ENCODE data around the gene SINHCAF.
A peak's percentile ranks its signal among the peaks of the same experiment; 100 is the strongest.

SINHCAF gene

DNA sequence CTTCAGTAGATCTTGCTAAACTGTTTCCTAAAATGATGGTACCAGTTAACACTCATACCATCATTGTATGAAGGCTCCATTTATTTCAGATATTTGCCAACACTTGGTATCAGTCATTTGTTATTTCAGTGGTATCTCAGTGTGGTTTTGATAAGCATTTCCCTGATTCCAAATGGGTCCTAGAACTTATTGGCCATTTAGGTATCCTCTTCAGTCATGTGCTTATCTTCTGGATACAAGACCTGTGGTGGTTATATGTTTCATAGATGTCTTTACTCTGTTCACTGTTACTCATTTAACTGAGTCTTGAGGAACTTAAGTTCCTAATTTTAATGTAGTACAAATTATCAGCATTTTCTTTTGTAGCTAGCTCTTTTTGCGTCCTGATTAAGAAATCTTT, 13.5 kb downstream of the SINHCAF start:
- no peak for FAIRE-seq
- DNase-seq (ENCODE audit: extremely low spot score, insufficient read length, low read depth) = no peak

DNA sequence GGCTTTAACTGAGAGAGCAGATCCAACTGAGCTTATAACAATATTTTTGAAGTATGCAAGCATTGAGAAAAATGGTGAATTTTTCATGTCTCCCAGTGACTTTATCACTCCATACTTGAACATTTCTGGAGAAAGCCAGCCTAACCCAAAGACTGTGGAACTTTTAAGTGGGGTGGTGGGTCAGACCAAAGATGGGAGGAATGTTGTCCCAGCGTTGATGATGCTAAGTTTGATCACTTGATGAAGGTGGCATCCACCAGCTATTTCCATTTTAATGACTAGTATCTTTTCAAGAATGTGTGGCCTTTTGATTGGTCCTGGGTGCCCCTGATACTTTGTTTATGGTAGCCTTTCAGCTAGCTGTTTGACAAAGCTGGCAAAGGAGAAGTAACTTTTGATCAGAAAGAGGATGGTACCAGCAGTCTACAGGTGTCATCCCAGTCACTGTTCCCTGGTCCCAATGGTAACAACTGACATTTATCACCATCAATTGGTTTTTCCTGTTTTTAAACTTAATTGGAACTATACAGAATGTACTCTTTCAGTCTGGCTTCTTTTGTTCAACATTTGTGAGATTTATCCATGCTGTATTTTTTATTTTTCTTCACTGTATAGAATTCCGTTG, 14.2 kb downstream of the SINHCAF start:
- FAIRE-seq (no peak), DNase-seq (ENCODE audit: extremely low spot score, insufficient read length, low read depth) (no peak)

DNA sequence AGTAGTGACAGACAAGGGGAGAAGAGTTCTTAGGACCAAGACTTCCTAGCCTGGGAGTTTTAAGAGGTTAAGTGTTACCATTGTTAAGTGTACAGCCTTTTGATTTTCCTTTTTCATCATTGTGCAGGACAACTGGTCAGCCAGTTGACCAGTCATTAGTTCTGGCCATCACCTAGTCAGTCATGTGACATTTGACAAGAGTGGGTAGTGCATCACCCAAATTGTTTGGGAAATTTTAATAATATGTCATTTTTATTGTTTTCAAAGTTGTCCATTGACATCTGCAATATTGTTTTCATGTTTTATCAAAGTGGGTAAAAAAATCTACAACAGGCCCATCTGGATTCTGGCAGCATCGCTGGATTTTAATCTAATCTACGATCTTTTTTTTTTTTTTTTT, 15.5 kb downstream of the SINHCAF start:
- DNase-seq (ENCODE audit: extremely low spot score, insufficient read length, low read depth) (no peak), FAIRE-seq (no peak)

DNA sequence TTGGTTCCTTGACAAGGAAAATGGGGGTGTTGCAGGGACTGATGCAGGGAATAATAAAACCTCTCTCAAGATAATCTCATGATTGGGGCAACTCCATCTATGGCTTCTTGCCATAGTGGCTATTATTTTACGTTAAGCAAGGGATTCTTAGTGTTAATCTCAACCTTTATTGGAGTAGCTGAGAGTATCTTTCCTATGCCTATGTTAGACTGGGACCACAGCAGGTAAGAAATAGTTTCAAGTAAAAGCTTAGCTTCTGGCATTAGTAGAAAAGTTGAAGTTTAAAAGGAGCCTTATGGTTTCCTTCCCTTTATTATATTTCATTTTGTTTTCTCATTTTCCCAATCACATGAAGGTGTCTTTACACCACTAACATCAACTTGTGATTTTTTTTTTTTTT, 16.7 kb downstream of the SINHCAF start:
- FAIRE-seq (no peak), DNase-seq (ENCODE audit: extremely low spot score, insufficient read length, low read depth) (no peak)

DNA sequence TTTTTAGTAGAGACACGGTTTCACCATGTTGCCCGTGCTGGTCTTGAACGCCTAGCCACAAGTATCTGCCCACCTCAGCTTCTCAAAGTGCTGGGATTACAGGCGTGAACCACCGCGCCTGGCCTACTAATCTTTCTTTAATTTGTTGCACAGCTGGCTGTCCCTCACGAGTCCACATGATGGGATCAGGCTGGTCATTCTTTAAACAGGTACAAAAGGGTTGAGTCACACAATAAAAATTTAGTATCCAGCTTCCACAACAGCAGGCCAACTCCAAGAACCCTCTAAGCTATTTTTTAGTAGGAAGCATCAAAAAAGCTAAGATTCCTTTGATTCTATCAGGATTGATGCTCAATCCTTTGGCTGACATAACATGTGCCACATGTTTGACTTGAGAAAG, 17.8 kb downstream of the SINHCAF start:
- DNase-seq (ENCODE audit: extremely low spot score, insufficient read length, low read depth) (no peak), FAIRE-seq (peak; percentile 5)

DNA sequence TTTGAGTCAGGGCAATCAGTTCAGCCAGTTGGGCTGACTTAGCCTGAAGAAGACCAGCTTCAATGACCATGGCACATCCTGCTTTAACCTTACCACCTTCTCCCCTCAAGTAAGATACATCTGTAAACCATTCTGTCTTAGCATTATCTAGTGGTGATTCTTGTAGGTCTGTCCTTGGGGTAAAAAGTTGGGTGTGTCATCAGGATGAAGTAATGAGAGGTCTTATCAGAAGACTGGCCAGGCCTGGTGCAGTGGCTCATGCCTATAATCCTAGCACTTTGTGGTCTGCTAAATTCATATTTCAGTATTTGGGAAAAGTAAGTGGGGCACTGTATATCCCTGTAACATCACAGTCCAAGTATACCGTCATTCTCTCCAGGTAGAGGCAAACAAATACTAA, 19.1 kb downstream of the SINHCAF start:
- no peak for FAIRE-seq
- DNase-seq (ENCODE audit: extremely low spot score, insufficient read length, low read depth) = no peak

DNA sequence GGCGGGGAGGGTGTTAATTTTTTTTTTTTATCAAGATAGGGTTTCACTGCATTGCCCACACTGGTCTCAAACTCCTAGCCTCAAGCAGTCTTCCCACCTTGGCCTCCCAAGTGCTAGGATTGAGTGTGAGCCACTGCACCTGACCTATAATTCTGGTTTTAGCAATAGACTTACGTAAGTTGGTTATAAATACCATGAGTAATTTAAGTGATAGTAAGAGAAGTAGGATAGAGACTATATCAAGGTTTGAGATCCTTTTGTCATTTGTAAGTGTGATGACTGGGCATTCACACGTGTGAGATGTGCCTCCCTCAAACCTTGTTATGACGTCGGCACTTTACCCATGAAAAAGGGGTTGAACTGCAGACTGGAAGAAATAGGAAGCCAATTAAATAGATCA, 22.5 kb downstream of the SINHCAF start:
- FAIRE-seq = no peak
- DNase-seq (ENCODE audit: extremely low spot score, insufficient read length, low read depth) = no peak

DNA sequence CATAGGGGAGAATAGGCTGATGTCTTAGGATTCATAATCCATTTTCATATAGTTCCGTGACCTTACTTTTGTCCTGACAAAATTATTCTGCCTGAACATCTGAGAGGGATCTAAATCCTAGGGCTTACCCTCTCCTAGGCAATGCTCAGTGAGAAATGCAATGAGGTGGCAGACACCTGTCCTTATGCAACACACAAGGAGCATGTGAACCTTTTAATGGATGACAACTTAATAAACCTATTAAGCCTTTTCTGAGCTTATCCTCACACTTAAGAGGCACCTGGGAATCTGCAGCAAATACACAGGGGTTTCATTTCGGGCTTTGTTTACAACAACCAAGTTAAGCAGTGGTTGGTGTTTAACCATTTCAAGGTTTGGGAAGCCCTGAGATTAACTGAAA, 24.6 kb downstream of the SINHCAF start:
- DNase-seq (ENCODE audit: extremely low spot score, insufficient read length, low read depth) (no peak), FAIRE-seq (no peak)

DNA sequence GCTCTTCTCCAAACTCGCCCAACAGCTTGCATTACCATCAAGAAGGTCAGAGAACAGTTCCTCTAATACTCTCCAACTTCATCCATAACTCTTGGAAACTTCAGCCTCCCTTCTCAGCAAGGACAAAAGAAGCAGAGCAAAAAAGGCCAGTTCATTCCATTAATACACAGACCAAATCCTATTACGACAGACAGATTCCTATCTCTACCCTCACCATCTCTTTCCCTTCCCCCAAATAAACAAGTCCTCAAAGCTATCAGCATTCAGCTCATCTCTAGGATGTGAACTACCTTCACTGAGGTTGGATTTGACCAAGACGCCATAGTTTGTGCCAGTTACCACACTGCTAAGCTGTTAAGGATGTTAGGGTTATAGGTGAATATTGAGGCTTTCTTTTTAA, 25.2 kb downstream of the SINHCAF start:
- DNase-seq (ENCODE audit: extremely low spot score, insufficient read length, low read depth) = no peak
- FAIRE-seq = no peak

DNA sequence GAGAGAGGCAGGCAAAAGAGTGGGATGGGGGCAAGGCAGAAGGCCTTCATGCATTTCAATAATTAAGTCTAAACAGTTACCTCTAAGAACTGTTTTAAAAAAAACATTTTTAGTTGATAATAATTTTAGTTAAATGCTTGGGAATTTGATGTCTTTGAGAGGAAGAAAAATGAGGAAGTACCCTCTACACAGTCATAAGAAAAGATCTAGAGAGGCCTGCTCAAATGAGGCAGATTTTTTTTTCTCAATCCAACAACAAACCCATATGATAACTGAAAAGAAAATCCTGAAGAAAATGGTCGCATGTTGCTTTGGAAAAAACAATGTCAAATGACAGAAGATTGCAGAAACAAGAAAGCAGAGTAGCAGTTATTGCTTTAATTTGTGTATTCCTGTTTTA, 25.6 kb downstream of the SINHCAF start:
- no peak for DNase-seq (ENCODE audit: extremely low spot score, insufficient read length, low read depth)
- no peak for FAIRE-seq

DNA sequence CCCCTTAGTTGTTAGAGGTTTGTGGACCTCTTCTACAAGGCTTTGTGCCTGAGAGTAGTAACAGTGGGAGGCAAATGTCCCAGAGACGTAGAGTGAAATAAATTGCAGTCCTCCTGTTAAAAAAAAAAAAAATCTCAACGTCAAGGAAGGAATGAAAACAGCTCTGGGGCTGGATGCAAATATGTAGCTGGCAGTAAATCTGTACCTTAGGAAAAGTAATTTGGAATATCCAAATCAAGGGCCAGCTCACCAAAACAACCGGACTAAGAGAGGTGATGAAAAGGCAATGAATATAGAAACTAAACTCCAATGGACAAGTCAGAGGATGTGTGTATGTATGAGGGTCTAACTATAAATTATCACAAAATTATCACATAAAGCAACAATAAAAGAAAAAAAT, 27.0 kb downstream of the SINHCAF start:
- DNase-seq (ENCODE audit: extremely low spot score, insufficient read length, low read depth) = no peak
- no peak for FAIRE-seq

DNA sequence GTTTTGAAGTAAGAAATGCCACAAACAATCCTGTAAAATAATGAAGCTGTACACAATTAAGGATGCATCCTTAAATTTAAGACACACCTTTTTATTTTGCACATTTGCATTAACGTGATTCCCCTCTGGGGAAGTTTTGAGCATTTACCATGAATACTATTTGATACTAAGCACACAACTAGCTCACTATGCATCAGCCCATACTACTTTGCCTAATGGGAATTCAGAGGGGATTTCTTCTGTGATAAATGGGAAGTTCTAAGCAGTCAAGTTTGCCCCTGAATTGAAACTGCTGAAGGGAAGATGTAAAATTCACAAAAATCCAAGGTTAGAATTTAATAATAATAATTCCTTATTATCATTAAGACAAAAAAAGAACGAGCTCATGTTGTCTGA, 27.4 kb downstream of the SINHCAF start:
- FAIRE-seq (peak; percentile 35), DNase-seq (ENCODE audit: extremely low spot score, insufficient read length, low read depth) (no peak)

DNA sequence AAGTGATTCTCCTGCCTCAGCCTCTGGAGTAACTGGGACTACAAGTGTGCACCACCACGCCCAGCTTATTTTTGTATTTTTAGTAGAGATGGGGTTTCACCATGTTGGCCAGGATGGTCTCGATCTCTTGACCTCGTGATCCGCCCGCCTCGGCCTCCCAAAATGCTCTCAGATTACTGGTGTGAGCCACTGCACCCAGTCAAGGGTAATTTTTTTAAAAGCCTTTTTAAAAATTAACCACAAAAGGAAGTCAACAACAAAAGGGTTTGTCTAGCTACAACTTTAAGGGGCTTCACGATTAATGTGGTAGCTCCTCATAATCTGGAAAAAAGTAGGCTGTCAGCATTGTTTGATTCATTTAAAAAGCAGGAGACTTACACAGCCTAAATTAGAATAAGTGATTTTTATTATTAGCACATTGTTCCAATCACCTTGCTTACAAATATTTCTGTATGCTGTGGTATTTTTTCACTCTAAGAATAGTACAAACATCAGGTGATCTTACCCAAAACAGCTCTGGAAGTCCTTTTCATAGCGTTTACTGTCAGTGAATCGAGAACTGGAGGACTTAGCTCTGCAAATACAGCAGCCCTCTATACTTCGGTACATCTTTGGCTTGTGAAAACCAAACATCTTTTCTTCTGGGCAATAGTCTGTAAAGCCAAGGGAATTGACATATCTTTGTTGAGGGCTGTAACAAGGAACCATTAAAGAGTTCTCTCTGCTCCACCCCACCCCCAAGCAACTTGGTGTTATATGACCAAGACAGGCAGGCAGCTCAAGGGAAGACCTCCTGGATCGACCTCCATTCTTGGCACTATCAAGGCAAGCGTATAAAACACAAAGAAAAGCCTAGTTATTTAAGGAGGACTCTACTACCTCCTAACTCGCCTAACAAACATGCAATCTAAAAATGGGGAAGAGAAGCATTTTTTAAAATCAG, 28.1 kb downstream of the SINHCAF start:
- no peak for DNase-seq (ENCODE audit: extremely low spot score, insufficient read length, low read depth)
- FAIRE-seq = peak; percentile 57

DNA sequence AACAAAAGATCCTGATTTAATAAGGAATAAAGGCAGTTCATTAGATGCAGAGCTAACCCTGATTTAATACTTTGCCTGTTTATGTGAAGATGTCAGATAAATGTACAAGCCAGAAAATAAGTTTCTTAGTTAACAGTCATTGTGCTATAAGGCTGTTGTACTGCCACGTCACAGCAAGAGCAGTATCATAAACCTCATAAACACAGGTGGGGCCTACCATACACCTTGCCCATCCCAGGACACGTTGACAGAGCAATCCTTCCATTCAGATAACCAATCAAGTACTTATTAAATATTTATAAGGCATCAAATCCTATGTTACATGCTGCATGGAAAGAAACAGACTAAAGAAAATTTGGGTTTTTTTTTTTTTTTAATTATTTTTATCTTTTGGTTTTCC, 36.5 kb downstream of the SINHCAF start:
- FAIRE-seq = no peak
- DNase-seq (ENCODE audit: extremely low spot score, insufficient read length, low read depth) = no peak

DNA sequence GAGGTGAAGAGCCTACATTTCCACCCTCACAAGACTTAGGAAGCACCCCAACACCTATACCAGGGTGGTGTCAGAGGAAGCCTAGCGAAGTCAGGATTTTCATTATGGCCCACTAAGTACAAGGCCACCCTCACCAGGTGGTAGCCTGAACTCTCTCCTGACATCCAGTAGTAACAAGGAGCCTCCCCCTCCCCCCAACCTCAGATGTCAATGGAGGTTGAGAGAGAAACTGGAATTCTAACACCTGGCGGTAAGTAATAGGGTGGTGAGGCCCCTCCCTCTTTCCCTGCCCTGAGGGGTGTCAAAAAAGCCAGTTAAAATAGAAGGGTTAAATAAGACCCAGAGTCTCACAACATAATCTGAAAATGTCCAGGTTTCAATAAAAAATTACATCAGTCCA, 37.6 kb downstream of the SINHCAF start:
- DNase-seq (ENCODE audit: extremely low spot score, insufficient read length, low read depth) (no peak), FAIRE-seq (no peak)

DNA sequence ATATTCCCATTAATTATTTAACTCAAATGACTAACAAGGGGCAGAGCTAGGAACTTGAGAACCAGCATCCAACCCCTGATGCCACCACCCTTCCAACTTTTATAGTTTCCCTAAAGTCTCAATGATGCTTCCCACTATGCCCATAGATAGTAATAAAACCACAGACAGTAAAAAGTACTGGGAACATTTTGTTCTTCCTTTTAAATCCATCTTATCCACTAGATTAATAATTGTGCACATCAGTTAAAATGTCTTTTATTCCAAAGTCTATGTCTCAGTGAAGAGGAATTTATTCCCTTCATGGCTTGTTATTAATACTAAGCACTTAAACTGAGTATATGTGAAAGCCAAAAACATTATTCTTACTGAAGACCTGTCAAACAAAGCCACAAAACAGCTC, 45.8 kb downstream of the SINHCAF start:
- no peak for DNase-seq (ENCODE audit: extremely low spot score, insufficient read length, low read depth)
- FAIRE-seq = no peak

DNA sequence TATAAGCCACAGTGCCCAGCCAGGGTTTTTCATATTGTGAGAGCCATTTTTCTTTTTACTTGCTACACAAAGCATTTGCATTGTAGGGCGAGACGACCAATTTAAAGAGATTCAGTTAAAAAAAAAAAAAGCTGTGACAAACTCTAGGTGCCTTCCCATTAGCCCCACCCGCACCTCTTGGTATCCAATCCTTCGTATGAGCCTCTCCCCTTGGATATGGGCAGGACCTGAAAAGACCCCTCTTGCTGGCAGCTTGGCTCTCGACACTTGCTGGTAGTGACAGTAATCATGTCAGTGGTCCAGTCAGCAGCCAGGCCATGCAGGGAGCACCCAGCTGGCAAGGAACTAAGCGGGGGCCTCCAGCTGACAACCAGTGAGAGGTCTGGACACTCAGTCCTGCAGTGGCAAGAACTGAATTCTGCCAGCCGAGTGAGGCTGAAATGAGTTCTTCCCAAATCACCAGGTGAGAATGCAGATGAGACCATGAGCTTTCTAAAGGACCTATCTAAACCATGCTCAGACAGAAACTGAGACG, 46.5 kb downstream of the SINHCAF start:
- no peak for DNase-seq (ENCODE audit: extremely low spot score, insufficient read length, low read depth)
- no peak for FAIRE-seq

DNA sequence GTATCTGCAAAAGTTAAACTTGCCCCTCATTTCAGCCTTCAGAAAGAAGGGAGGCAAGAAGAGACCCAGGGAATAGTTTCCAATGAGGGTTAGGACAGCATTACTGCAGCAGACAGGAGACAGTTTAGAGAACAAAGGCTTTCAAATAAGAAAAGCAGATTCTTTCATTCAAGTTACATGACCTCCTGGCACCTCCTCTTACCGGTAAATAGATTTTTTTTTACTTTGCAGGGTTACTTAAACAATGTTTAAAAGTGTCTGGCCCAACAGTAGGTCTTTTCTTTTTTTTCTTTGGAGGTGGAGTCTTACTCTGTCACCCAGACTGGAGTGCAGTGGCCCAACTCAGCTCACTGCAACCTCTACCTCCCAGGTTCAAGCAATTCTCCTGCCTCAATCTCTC, 47.1 kb downstream of the SINHCAF start:
- FAIRE-seq = no peak
- DNase-seq (ENCODE audit: extremely low spot score, insufficient read length, low read depth) = no peak

DNA sequence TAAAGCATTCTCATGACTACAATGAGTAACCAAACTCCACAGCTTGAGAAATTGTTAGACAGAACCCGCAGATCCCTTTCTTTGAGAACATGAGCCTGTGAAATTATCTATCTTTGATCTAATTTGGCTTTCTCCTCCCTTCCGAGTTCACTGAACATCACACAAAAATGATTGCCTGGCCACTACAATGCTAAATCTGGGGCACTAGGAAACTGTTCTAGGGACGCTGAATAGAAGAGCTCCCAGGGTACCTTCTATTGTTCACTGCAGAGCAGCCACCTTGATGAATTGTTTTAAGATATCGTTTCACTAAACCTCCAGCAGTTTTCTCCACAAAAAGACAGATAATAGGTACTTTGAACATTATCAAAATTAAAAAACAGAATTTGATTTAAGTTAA, 47.5 kb downstream of the SINHCAF start:
- no peak for FAIRE-seq

DNA sequence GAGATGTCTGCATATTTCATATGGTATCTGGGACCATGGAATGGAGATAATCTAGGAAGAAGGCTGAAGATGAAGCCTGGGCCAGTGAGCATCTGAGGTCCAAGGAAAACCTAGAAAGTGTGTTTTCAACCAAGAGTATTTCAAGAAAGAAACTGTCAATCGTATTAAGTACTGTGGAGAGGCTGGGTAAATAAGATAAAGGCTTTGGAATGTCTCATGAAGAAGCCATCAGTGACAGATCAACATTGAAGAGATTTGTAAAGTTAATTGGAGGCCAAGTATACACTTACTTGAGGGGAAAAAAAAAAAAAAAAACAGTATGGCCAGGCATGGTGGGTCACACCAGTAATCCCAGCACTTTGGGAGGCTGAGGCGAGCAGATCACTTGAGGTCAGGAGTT, 48.9 kb downstream of the SINHCAF start:
- FAIRE-seq = no peak

More for the DNA sequence above, 47.5 kb downstream of the SINHCAF start:
- DNase-seq (ENCODE audit: extremely low spot score, insufficient read length, low read depth) = no peak

DNA sequence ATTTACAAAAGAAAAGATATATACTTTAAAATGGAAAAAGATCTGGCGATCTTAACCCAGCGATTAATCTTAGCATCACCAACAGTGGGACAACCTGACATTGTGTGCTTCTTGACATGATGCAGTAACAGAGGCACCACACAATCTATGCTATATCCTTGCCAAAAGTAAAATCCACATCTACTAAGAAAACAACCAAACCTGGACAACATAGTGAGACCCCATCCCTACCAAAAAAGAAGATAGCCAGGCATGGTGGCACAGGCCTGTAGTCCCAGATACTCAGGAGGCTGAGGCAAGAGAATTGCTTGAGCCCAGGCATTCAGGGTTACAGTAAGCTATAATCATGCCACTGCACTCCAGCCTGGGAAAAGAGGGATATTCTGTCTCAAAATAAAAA, 50.5 kb downstream of the SINHCAF start:
- FAIRE-seq (no peak), DNase-seq (ENCODE audit: extremely low spot score, insufficient read length, low read depth) (no peak)

More for the DNA sequence above, 48.9 kb downstream of the SINHCAF start:
- no peak for DNase-seq (ENCODE audit: extremely low spot score, insufficient read length, low read depth)
